CD4-positive, alpha-beta T cell treated with Interleukin-17A for 4 hours (primary cell): ENCODE measurements around the gene FMN1.

Experiments
- DNase-seq: peaks from one replicate; pipeline ENCODE4 v3.0.0-alpha.2; 2020; ENCODE audit warnings: mixed read lengths

FMN1 gene

GRCh38 chr15:33200903-33201302 is 6.4 kb upstream of the FMN1 start:
- no peak for DNase-seq

DNA sequence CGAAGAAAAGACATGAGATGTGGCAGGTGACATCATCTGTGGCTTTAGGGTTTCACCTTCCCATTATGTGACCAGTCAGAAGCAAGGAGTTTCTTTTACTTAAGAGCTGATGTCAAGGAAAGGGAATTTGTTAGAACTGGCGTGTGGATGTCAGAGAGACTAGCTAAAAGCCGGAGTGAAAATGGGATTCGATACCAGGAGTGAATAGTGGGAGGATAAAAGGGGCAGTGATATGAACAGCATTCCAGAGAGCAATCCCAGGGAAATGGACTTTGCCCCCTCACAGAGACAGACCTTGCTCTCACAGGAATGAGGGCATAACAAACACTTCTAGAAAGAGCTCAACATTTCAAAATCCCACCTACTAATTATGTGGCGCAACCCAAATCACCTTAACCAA is 5.9 kb upstream of the FMN1 start:
- no peak for DNase-seq

GRCh38 chr15:33198541-33198940 is 4.0 kb upstream of the FMN1 start:
- no peak for DNase-seq

DNA sequence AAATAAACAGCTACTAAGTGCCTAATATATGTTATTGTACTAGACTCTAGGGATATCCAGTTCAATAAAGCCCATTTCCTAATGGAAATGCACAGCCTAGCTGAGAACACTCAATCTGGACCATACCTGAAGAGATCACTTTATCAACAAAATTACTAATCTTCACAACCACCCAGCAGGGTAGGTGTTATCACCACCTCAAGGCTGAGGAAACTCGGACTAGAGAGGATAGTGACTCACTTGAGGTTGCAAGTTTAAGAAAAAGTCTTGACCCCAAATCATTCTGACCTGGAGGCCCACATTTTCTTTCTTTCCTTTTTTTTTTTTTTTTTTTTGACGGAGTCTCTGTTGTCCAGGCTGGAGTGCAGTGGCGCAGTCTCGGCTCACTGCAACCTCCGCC is 3.1 kb upstream of the FMN1 start:
- no peak for DNase-seq

- DNase-seq = no peak
Observed at GRCh38 chr15:33194237-33194636, 277 bp downstream of the FMN1 start.

DNA sequence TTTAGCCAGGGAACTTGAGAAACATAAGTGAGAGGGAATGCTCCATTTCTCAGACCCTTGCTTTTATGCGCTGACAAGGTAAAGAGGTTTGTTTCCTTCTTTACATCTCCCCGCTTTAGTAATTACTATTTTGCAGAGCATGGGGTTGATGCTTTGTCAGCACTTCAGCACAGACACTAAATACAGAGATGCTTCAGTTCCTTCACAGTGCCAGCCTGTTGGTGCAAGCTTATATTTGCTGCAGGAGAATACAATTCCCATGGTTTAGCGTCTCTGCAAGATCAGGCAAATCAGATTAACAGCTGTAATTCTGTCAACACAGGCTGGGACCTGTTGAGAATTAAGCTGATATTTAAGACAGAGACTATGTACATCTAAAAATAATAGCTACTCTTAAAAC is 2.9 kb downstream of the FMN1 start:
- no peak for DNase-seq

DNA sequence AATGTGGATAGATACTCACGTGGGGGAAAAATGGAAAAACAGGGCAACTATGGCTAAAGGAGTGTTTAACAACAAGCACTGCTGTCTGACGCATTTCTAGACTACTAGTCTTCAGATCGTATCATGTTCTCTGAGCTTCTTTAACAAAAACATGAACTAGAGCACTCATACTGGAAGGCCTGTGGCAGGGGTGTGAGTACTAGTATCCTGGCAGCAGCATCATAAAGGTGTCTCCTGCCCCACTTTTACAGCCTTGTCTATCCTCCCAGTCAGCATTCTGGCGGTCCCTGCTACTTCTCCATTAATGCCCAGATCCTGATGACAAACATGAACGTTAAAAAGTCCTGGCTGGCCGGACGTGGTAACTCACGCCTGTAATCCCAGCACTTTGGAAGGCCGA is 4.0 kb downstream of the FMN1 start:
- DNase-seq = no peak

DNA sequence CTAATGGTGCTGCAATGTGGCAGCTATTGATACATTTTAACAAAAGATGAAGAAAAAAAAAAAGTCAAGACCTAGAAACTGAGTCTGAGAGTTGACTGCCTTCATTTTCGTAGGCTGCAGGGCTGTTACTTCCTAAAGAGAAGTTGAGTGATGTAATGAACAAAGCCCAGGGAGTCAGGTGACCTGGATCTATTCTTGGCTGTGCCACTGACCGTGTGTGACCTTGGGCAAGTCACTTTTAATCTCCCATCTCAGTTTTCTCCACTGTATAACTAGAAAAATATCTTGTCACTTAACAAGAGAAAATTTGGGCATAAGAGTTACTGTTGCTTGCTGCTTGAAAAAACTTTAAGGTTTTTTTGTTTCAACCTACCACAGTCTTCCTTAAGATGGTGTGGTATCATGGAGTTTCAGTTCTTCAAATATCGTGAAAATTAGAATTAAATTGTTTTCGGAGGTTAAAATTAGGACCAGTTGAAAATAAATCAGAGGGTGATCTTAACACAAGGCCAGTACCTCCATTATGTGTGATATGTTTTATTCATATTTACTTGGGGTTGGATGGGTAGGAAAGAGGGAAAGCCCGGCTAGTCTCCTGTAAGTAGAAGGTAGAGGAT is 5.8 kb downstream of the FMN1 start:
- DNase-seq = no peak

DNA sequence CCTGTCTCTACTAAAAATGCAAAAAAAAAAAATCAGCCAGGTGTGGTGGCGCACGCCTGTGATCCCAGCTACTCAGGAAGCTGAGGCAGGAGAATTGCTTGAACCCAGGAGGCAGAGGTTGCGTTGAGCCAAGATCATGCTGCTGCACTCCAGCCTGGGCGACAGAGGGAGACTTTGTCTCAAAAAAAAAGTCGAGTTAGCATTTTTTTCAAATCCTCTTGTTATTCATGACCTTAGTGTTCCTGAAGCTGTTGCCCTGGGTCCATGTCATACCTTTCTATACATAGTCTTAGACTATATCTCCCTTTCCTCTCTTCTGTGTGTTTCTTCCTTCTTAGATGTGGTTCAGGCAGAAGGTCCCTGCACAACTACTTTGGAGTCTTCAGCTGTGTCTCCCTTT is 6.4 kb downstream of the FMN1 start:
- DNase-seq = no peak

DNA sequence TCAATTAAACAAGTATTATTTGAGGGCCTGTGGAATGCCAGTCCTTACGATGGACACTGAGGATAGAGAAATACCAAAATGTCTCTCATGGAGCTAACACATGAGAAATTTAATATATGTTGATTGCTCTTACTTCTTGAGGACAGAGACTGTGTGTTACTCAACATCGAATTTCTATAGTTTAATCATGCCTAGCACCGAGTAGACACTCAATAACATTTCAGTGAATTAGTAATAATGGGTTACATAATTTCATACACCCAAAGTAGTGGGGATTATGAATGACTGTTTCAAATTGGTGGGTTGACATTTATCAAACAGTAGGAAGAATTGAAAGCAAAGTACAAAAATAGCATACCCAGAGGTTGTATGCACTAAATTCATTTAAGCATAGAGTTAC is 11.2 kb downstream of the FMN1 start:
- DNase-seq = no peak

GRCh38 chr15:33182926-33183325 is 11.6 kb downstream of the FMN1 start:
- no peak for DNase-seq

DNA sequence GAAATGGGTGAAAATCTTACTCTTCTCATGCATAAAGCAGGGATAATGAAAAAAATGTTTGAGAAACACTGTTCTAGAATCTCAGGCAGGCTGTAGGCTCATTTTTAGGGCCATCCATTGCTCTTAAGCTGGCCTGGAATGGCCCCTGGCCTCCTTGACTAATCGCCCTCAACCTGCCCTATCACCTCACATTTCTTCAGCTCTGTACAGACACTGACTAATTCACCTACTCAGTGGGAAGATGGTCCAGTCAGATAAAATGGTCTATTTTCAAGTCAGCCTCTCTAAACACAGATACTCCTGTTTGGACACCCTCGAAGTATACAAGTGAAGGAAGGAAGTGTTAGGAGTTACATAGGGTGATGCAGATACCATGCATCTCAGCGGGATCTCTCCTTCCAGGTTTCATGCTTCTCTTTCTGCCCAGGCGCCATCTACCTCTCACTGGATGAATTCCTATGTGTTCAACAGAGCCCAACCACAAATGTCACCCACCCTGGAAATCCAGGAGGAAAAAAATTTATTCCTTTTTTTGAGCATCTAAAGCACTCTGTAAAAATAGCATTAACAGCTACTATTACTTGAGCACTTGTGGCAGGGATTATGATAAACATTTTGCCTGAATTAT is 12.1 kb downstream of the FMN1 start:
- DNase-seq = no peak

DNA sequence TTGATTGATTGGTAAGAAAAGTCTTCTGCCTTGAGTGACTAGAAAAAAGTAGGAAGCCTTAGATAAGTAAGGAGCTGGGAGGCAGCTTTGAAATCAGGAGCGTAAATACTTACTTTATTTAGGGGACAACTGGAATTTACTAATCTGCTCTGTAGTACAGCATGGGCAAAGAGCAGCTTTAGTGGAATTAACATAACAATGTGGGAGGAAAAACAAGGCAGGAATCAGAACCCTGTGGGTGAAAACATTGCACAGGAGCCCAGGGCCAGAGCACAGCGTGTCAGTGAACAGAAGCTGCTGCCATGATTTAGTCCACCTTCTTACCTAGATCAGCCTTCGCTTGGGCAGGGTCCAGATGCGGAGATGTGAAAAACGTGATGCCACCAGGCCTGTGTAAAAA is 14.6 kb downstream of the FMN1 start:
- no peak for DNase-seq

GRCh38 chr15:33171202-33171601 is 23.3 kb downstream of the FMN1 start:
- DNase-seq = no peak

DNA sequence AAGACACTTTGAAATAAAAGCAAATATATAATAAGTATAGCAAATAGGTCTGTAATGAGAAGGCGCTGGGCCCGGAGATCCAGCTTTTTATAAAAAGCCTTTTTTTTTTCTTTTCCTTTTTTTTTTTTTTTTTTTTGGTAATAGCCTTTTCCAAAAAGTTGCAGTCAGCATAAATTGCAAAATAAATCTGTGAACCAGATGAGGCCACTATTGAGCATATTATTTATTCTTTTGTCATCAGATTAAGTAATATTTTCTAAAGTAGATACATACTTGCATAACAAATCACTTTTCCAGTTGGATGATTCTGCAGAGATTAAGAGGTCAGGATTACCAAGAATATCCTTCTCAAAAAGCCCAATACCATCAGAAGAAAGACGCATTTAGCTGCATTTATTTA is 24.9 kb downstream of the FMN1 start:
- no peak for DNase-seq

DNA sequence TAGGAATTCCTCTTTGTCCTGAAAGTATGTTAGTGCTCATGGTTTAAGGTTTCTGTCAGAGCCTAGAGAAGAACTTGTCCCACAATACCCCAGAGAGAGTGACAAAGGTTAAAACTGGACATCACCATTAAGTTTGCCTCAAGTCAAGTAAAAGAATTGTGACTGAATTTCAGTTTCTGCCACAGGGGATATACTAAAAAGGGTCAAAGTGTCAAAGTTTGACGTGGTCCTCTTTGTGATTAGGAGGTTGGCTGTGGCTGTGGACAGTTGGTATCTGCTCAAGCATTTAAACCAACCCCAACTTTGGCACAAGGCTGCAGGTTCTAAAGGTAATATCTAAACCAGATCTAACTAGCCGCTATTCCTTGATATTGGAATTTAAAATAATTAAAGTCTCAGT is 26.1 kb downstream of the FMN1 start:
- no peak for DNase-seq

GRCh38 chr15:33163816-33164215 is 30.7 kb downstream of the FMN1 start:
- DNase-seq = no peak

DNA sequence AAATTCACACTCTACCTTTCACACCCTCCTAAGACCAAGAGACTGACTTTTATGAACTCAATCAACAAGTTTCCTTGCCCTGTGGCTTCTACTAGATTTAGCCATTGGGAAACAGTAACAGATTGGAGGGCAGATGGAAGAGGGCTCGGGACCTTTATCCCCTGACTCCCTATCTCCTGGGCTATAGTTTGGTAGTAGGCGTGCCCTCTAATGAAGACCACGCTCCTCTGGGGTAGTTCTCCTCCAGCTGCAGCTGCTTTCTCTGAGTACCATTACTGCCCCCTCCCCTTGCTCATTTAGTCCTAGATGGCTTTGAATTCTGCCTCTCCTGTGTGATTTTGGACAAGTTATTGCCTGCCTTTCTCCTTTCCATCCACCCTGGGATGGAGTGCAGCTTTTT is 33.3 kb downstream of the FMN1 start:
- DNase-seq = no peak

- DNase-seq = no peak
Observed at GRCh38 chr15:33160581-33161165, 33.8 kb downstream of the FMN1 start.

GRCh38 chr15:33159726-33160453 is 34.6 kb downstream of the FMN1 start:
- DNase-seq = no peak

GRCh38 chr15:33158366-33158765 is 36.1 kb downstream of the FMN1 start:
- DNase-seq = no peak

GRCh38 chr15:33157371-33158037 is 37.0 kb downstream of the FMN1 start:
- DNase-seq = no peak

- DNase-seq = no peak
Observed at GRCh38 chr15:33155691-33156420, 38.7 kb downstream of the FMN1 start.
